ENCODE measurements around the gene TTYH3. TPM values are rescaled to one million over a fixed set of nuclear protein-coding genes. Genes with fewer than 3 reads are reported as not detected.

The TTYH3 gene
- total RNA-seq, 1 experiment from 2014 or later = 42.7 TPM

DNA sequence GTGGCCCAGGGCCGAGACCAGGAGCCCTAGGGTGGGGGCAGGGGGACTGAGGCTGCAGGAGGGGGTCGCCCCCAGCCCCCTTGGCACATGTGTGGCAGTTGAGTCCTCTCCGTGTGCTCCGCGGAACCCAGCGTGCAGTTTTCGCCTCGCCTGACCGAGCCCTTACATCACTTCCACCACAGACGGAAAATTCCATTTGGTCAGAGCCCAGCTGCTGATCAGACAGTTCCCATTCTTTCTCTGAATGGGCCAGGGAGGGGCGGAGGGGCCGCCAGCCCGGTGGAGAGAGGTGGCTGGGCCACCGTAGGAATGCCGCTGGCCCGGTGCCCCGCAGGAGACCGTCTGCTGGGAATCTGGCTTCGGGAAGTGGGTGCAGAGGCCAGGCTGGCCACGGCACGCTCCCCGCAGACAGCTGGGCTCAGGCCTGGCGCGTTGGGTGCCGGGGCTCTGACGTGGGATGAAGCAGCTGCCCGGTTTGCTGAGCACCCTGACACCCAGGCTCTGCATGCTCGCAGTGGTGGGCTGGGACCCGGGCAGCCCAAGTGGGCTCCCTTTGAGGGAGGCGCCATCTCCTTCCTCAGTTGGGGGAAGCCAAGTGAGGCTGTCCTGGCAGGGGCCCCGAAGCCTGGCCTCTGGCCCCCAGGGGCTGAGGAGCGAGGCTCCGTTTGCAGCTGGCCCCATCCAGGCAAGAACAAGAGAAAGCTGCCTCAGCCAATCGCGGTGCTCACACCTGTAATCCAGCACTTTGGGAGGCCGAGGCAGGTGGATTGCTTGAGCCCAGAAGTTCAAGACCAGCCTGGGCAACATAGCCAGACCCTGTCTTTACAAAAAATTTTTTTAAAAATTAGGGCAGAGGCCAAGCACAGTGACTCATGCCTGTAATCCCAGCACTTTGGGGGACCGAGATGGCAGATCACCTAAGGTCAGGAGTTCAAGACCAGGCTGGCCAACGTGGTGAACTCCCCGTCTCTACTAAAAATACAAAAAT, 9.9 kb downstream of the TTYH3 start:
- DNase-seq (ENCODE audit: low read depth) = peak; percentile 96
- in situ Hi-C loops (cut with HindIII; ENCODE audit: low pct_unique_long_range_greater_than_20kb, low sequenced_read_pairs) = no loop called here

DNA sequence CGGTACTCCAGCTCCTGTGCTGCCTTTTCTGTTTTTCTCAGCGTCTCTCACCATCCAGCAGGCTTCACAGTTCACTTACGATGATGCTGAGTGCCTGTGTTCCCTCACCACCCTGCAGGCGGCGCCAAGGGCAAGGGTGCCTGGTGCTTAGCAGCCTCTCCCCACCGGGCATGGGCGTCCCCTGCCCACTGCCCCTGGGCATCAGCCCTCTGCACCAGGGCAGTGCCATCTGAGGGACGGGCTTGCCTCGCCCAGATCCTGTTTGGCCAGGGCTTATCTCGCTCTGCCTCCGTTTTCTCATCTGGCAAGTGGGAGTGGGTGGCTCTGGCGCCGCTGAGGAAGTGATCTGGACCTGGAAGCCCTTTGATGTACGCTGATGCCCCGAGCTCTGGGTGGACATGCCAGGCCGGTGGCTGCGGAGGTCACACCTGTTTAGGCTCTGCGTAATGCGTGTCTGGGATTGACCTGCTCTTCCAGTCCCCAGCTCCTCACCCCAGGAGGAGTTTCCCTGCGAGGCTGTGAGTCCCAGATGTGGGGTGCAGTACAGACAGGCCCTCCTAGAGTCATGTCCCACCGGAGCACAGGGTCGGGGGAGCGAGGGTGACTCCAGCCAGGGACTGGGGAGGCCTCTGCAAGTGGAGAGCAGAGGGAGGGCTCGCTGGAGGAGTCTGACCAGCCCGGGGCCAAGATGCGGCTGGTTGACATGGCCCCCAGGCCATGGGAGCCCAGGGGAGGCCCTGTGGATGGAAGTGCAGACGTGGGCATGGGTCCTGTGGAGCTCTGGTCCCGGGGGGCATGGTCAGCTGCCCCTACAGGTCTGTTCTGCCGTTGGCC, 11.8 kb downstream of the TTYH3 start:
- in situ Hi-C loops (cut with HindIII; ENCODE audit: low pct_unique_long_range_greater_than_20kb, low sequenced_read_pairs) = no loop called here
- no peak for DNase-seq (ENCODE audit: low read depth)

DNA sequence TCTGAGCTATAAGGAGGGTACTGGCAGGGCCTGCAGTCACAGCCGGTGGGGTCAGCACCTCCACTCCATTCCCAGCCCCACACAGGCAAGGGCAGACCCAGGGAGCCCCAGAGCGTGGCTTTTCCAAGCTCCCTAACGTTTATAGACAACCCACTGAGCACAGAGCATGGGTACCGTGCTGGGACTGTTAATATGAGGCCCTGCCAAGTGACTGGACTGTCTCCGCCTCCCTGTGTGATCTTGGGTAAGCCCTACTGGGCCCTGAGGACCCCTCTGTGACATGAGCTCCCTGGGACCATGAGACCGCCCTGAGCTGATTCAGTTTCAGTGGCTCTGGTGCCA, 12.4 kb downstream of the TTYH3 start:
- in situ Hi-C loops (cut with HindIII; ENCODE audit: low pct_unique_long_range_greater_than_20kb, low sequenced_read_pairs) = no loop called here
- DNase-seq (ENCODE audit: low read depth) = no peak

DNA sequence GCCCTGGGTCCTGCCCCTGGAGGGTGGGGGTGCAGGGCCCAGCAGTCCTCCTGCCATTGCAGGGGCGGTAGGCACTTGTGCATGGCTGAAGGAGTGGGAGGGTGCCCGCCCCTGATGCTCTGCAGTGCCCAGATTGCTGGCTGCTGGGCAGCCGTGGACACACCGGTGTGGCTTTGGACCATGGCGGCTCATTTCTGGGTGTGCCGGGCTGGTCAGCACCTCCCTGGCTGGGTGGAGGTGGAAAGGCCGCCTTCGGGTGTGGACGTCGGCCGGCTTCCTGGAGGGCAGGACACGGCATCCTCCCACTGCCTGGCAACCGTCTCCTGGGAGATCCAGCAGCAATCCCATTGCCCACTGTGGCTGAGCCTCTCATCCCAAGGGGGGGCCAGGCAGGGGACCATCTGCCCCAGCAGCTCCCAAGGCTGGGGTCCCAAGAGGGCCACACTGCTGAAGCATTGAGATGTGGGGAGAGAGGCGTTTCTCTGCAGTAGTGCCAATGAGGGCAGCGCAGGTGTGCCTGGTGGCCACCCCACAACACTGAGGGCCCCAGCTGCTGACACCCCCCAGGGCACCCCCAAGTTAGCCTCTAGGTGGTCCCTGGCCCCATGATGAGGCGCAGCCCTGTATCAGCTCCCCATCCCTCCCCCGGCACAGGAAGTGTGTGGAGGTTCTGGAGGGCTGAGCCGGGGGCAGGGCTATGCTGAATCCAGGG, 12.9 kb downstream of the TTYH3 start:
- in situ Hi-C loops (cut with HindIII; ENCODE audit: low pct_unique_long_range_greater_than_20kb, low sequenced_read_pairs) = no loop called here

DNA sequence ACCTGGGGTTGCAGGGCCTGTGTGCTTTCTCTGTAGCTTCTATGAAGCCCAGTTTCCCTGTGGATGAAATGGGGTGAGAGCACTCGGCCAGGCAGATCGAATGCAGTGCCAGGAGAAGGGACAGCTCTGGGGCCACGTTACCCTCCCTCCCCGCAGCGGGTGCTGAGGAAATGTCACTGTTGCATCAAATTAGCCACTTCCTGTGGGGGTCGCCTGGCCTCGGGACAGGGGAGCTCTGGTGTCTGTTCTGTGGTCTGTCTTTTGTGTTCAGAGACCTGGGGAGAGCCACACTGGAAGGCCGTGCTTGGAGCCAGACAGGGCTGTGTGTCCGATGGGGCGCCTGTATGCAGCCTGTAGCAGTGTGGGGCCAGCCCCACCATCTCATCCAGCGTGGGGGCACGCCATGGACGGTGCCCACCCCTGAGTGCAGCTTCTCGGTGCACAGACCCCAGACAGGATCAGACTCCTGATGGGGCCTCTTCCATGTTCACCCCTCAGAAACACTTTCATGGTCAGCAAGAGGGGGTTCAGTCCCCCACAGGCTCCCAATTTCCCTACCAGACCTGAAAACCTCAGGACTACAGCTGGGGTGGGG, 13.6 kb downstream of the TTYH3 start:
- in situ Hi-C loops (cut with HindIII; ENCODE audit: low pct_unique_long_range_greater_than_20kb, low sequenced_read_pairs) = no loop called here
- DNase-seq (ENCODE audit: low read depth) = no peak

More for the DNA sequence above, 12.9 kb downstream of the TTYH3 start:
- no peak for DNase-seq (ENCODE audit: low read depth)

DNA sequence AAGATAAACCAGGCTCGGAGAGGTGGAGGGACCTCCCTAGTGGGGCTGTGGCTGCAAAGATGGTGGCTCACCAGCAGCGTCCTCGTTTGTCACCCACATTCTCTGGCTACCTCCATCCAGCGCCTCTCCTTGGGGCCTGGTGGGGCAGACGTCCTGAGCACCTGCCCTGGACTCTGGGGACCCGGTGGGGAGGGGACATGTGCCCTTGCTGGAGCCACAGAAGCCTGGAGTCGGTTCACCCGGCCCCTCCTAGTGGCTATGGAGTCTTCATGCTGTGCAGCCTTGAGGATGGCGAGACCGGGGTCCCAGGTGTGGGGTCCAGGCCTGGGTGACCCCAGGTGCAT, 14.5 kb downstream of the TTYH3 start:
- in situ Hi-C loops (cut with HindIII; ENCODE audit: low pct_unique_long_range_greater_than_20kb, low sequenced_read_pairs) = no loop called here
- DNase-seq (ENCODE audit: low read depth) = no peak

DNA sequence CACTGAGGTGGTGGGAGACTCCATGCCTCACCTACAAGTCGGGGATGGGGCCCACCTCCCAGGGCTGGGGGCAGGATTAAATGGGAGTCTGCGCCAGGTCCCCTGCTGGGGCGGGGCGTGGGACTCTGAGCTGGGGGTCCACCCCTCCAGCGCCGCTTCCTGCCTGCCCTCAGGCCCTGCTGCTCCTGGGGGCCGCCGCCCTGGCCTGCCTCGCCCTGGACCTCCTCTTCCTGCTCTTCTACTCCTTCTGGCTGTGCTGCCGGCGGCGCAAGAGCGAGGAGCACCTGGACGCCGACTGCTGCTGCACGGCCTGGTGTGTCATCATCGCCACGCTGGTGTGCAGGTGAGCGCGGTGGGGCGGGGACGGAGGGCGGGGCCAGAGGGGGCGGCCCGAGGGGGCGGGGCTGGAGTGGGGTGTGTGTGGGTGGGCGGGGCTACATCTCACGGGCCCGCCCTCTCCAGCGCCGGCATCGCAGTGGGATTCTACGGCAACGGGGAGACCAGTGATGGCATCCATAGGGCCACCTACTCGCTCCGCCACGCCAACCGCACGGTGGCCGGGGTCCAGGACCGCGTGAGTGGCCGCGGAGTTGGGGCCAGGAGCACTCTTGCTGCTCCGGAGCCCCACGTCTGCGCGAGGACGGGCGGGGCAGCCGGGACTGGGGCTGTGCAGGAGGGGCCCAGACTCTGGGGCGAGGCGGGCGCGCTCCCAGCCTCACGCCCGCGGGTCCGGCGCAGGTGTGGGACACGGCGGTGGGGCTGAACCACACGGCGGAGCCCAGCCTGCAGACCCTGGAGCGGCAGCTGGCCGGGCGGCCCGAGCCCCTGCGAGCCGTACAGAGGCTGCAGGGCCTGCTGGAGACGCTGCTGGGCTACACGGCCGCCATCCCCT, 15.1 kb downstream of the TTYH3 start:
- in situ Hi-C loops (cut with HindIII; ENCODE audit: low pct_unique_long_range_greater_than_20kb, low sequenced_read_pairs) = no loop called here
- no peak for DNase-seq (ENCODE audit: low read depth)

DNA sequence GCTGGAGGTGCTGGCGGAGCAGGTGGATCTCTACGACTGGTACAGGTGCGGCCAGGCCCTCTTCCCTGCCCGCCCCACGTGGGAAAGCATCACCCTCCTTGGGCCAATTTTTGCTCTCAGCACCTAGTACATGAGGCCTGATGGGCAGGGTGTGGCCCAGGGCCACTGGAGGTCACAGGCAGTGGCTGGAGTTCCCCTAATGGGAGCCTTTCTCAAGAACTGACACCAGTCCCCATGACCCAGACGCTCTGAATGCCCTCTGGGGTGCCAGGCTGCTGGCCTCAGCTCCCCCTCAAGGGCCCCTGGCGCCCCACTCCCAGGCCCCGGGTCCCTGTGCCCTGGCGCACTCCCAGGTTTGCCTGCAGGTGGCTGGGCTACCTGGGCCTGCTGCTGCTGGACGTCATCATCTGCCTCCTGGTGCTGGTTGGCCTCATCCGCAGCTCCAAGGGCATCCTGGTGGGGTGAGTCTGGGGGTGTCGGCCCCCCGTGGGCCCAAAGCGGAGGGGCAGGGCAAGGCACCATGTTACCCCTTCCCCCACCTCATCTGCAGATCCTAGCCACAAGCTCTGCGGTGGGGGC, 15.9 kb downstream of the TTYH3 start:
- no peak for DNase-seq (ENCODE audit: low read depth)
- in situ Hi-C loops (cut with HindIII; ENCODE audit: low pct_unique_long_range_greater_than_20kb, low sequenced_read_pairs) = no loop called here

DNA sequence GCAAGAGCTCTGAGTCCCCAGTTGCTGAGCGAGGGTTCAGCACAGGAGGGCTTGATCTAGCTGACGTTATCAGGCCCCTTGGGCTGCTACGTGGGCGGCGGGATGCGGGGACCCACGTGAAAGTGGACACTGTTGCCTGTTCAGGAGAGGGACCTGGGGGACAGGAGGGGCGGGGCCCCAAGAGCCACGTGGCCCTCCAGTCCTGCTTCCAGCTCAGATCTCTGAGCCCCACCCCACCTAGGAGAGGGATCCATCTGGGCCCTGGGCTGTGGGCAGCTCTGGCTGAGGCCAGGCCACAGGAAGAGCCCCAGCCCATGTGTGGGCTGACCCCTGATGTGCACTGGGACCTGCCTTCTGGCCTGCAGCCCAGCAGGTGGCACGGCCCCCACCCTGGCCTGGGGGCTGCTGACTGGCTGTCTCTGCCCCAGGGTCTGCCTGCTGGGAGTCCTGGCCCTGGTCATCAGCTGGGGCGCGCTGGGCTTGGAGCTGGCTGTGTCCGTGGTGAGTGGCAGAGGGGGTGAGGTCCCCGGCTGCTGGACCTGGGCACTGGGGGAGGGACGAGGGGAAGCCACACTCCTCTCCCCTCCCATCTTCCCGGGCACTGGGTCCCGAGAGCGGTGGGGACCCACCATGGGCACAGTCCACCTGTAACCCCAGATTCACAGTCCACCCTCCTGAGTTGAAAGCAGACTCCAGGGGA, 17.5 kb downstream of the TTYH3 start:
- in situ Hi-C loops (cut with HindIII; ENCODE audit: low pct_unique_long_range_greater_than_20kb, low sequenced_read_pairs) = no loop called here
- DNase-seq (ENCODE audit: low read depth) = no peak

DNA sequence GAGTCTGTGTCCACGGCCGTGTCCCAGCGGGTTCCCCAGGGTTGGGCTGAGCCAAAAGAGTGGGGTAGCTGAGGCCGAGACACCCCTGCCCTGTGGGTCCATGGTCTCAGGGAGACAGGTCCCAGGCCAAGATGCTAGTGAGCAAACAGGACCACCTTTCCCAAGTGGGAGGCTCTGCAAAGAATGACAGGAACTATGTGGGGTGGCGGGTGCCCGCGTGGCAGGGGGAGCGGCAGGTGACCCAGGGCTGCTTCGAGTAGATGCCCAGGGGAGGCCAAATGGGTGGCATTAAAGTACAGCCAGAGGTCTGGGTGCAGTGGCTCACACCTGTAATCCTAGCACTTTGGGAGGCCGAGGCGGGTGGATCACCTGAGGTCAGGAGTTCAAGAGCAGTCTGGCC, 18.2 kb downstream of the TTYH3 start:
- no peak for DNase-seq (ENCODE audit: low read depth)
- in situ Hi-C loops (cut with HindIII; ENCODE audit: low pct_unique_long_range_greater_than_20kb, low sequenced_read_pairs) = no loop called here

DNA sequence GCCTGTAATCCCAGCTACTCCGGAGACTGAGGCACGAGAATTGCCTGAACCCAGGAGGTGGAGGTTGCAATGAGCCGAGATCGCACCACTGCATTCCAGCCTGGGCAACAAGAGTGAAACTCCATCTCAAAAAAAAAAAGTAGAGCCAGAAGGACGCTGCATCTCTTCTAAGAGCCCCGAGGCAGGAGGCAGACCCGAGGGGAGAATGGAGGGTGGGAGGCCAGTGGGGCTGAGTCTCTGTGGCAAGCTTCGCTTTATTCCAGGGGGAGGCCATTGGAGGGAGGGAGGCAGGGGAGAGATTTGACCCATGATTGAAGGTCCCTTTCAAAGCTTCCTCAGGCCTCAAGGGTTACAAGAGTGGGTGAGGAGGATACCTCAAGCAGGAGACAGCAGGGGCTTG, 18.7 kb downstream of the TTYH3 start:
- no peak for DNase-seq (ENCODE audit: low read depth)
- in situ Hi-C loops (cut with HindIII; ENCODE audit: low pct_unique_long_range_greater_than_20kb, low sequenced_read_pairs) = no loop called here

DNA sequence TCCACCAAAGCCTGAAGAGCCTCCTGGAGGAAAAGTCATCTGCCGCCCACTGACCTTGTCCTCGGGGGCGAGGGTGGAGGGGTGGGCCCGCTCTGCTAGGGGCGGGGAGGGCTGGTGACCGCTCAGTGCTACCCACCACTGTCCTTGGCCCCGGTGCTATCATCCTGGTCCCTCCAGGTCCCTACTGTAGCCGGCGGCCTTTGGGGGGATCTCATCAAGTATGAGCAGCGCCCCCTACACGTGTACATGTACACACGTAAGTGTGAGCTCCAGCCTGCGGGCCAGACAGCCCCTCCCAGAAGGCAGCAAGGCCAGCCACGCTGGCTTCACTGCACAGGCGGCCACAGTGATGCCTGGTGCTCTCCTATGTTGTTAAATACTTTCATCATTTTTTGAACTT, 19.6 kb downstream of the TTYH3 start:
- in situ Hi-C loops (cut with HindIII; ENCODE audit: low pct_unique_long_range_greater_than_20kb, low sequenced_read_pairs) = no loop called here
- DNase-seq (ENCODE audit: low read depth) = no peak

DNA sequence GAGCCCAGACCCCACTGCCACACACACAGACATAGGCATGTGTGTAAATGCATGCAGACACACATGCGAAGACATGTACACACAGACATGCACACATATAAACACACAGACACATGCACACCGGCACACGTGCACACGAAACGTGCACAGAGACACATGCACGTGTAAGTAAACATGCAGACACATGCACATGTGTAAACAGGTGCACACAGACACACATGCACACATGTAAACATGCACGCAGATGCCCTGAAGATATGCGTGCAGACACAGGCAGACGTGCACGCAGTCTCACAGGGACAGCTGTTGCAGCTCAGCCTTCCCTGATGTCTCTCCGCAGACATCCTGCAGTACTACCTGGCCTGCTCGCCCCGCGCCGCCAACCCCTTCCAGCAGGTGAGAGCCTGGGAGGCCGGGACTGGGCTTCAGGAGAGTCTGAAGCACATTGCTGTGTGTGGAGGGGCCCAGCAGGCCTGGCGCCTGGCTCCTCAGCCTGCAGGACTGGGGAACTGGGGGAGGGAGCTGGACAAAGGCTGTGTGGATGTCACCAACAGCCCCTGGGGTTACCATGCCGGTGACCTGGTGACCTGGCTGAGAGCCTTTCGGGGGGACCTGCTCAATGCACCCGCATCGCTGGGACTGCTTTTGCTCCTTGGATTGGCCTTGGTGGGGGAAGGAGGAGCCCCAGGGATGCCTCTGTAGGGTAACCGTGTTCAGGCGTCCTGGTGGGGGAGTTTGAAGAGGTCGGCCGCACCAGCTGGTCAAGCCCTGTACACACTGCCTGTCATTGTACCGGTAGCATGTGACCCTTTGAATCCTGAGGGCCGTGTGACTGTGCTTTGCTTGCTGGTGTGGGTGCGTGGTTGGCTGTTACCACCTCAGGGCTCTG, 20.3 kb downstream of the TTYH3 start:
- in situ Hi-C loops (cut with HindIII; ENCODE audit: low pct_unique_long_range_greater_than_20kb, low sequenced_read_pairs) = no loop called here
- no peak for DNase-seq (ENCODE audit: low read depth)

DNA sequence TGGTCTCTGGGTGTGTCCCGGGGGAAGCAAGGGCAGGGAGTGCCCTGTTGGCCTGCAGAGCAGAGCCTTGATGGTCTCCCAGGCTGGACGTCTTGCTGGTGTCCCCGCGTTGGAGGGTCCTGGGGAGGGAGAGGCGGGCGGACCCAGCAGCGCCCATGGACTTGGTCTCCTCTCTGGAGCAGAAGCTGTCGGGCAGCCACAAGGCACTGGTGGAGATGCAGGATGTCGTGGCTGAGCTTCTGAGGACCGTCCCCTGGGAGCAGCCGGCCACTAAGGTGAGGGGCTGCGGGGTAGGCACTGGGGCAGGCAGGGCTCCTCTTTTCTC, 20.9 kb downstream of the TTYH3 start:
- no peak for DNase-seq (ENCODE audit: low read depth)
- in situ Hi-C loops (cut with HindIII; ENCODE audit: low pct_unique_long_range_greater_than_20kb, low sequenced_read_pairs) = no loop called here

DNA sequence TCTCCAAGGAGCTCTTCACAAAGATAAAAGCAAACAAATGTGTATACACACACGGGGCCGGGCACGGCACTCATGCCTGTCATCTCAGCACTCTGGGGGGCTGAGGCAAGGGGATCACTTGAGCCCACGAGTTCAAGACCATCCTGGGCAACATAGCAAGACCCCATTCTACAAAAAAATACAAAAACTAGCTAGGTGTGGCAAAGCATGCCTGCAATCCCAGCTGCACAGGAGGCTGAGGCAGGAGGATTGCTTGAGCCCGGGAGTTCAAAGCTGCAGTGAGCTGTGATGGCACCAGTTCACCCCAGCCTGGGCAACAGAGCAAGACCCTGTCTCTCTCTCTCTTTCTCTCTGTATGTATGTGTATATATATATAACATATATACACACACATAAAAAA, 22.3 kb downstream of the TTYH3 start:
- in situ Hi-C loops (cut with HindIII; ENCODE audit: low pct_unique_long_range_greater_than_20kb, low sequenced_read_pairs) = no loop called here
- no peak for DNase-seq (ENCODE audit: low read depth)

Measured in Caki2 (cell line).